Mammary epithelial cell (primary cell): ENCODE measurements around the gene ADSS2.

Source experiments
- EZH2 ChIP-seq: IDR thresholded peaks from 2 replicates; pipeline ENCODE4 v1.6.1; 2012; ENCODE audit warnings: low read length, inconsistent platforms, borderline replicate concordance
- TF ChIP-seq, protein P1 (sequence below), 2 donors: IDR thresholded peaks in 1 of 2; conservative IDR thresholded peaks in 1 of 2; 2 replicates each; pipeline ENCODE4 v1.5.1; 2011 to 2012; ENCODE audit warnings: inconsistent platforms in 2 of 2, low read length in 2 of 2, mild to moderate bottlenecking in 2 of 2, control low read depth in 1 of 2, low read depth in 1 of 2; ENCODE audit not compliant: insufficient read depth in 1 of 2; ENCODE audit errors: extremely low read depth in 1 of 2

DNA sequence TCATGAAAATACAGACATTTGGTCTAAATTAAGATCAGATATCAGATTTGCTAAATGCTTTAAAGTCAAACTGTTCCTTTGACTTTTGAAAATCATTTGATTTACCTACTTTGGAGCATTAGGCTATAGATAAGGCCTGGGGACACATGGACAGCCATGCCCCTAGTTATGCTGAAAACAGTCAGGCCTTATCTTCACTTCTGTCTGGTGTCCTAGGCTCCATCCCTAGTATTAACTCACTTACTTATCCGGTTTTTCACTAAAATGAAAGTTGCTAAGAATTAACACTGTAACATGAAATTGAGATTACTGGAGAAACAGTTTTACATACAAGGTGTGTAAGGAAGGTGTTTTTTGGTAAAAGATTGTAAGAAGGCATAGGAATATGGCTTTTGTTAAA, 4.9 kb upstream of the ADSS2 start:
- TF ChIP-seq, protein P1, sequence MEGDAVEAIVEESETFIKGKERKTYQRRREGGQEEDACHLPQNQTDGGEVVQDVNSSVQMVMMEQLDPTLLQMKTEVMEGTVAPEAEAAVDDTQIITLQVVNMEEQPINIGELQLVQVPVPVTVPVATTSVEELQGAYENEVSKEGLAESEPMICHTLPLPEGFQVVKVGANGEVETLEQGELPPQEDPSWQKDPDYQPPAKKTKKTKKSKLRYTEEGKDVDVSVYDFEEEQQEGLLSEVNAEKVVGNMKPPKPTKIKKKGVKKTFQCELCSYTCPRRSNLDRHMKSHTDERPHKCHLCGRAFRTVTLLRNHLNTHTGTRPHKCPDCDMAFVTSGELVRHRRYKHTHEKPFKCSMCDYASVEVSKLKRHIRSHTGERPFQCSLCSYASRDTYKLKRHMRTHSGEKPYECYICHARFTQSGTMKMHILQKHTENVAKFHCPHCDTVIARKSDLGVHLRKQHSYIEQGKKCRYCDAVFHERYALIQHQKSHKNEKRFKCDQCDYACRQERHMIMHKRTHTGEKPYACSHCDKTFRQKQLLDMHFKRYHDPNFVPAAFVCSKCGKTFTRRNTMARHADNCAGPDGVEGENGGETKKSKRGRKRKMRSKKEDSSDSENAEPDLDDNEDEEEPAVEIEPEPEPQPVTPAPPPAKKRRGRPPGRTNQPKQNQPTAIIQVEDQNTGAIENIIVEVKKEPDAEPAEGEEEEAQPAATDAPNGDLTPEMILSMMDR (conservative IDR thresholded peaks at IDR 0.05 in 1 of 2, IDR thresholded peaks at IDR 0.05 in 1 of 2; ENCODE audit: extremely low read depth in 1 of 2, insufficient read depth in 1 of 2, low read depth in 1 of 2, low read length in 2 of 2) = no peak
- no peak for TF ChIP-seq EZH2
